ENCODE data around the gene PAK1IP1.

- TF ChIP-seq CTCF (IDR thresholded peaks at IDR 0.05) (no peak), POLR2A (IDR thresholded peaks at IDR 0.05) (no peak)
Observed at GRCh38 chr6:10658910-10659698, 35.7 kb upstream of the PAK1IP1 start.

All from right lobe of liver (tissue), 4 donors.